ENCODE data around the gene FBXO22. TPM values are rescaled to one million over a fixed set of nuclear protein-coding genes. Genes with fewer than 3 reads are reported as not detected.
A peak's percentile ranks its signal among the peaks of the same experiment; 100 is the strongest.

The FBXO22 gene
- total RNA-seq, 1 donor from 2014 or later, result 13.0 TPM

DNA sequence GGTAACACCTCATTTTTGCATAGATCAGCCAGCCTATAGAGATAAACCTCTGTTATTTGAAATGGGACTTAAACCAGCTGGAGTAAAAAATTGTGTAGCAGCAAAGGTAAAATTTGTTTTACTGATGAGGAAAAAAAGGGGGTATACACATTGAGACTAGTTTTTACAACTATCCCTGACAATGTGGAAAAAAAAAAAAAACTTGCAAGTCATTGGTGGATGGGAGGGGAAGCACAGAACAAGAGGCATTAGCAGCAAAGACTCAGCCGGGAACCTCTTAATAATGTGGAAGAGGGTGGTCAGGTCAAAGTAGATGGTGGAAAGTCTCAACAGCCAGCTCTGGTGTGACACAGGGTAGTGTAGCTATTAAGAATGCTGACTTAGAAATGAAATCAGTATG lies 14.5 kb downstream of the FBXO22 start:
- no peak overlapping the region for H3K27ac ChIP-seq
- H3K9me3 ChIP-seq, result no peaks in the 10 kb centered on the region
- H3K27me3 ChIP-seq, result no peaks in the 10 kb centered on the region
- no peak for DNase-seq (ENCODE audit: extremely low spot score in 2 of 2)
- TF ChIP-seq POLR2AphosphoS5 (IDR thresholded peaks at IDR 0.05; ENCODE audit: insufficient read depth in 1 of 2, low read depth in 1 of 2), result no peak
- TF ChIP-seq, protein P1, sequence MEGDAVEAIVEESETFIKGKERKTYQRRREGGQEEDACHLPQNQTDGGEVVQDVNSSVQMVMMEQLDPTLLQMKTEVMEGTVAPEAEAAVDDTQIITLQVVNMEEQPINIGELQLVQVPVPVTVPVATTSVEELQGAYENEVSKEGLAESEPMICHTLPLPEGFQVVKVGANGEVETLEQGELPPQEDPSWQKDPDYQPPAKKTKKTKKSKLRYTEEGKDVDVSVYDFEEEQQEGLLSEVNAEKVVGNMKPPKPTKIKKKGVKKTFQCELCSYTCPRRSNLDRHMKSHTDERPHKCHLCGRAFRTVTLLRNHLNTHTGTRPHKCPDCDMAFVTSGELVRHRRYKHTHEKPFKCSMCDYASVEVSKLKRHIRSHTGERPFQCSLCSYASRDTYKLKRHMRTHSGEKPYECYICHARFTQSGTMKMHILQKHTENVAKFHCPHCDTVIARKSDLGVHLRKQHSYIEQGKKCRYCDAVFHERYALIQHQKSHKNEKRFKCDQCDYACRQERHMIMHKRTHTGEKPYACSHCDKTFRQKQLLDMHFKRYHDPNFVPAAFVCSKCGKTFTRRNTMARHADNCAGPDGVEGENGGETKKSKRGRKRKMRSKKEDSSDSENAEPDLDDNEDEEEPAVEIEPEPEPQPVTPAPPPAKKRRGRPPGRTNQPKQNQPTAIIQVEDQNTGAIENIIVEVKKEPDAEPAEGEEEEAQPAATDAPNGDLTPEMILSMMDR (IDR thresholded peaks at IDR 0.05), result no peak
- TF ChIP-seq POLR2A (IDR thresholded peaks at IDR 0.05), result no peak
- intact Hi-C loops (cut with DNase I), result no loop called here
- peaks cover 0 to 29% of the 10 kb centered on the region in 2 donors for H3K36me3 ChIP-seq
- no peak overlapping the region for H3K4me3 ChIP-seq
- H3K4me1 ChIP-seq, result peaks cover 10% of the 10 kb centered on the region

DNA sequence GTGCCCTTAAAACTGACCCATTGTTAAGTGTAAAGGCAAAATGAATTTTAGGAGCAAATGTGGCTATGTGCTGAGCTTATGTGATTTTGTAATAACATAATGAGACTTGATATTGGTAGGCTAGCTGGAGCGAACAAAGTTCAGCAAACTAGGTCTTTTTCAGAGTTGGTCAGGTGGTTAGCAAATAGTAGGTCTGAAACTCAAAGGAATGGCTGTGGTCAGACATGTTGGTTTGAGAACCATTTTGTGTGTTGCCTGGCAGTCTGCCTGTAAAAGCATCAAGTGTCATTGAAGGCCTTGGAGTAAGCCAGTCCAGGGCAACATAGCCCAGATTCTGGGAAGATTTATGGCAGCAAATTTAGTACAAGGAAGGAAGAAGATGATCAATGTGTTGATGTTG lies 16.4 kb downstream of the FBXO22 start:
- Histone ChIP-seq H3K27ac (no peak overlapping the region), H3K27me3 (no peaks in the 10 kb centered on the region), H3K36me3 (peaks cover 0 to 9% of the 10 kb centered on the region in 2 donors), H3K9me3 (no peaks in the 10 kb centered on the region), H3K4me3 (no peak overlapping the region), H3K4me1 (peaks cover 10% of the 10 kb centered on the region)
- no peak for DNase-seq (ENCODE audit: extremely low spot score in 2 of 2)
- TF ChIP-seq POLR2AphosphoS5 (IDR thresholded peaks at IDR 0.05; ENCODE audit: insufficient read depth in 1 of 2, low read depth in 1 of 2), result no peak
- TF ChIP-seq POLR2A (IDR thresholded peaks at IDR 0.05), result no peak
- TF ChIP-seq, protein P1 (IDR thresholded peaks at IDR 0.05), result no peak
- intact Hi-C loops (cut with DNase I), result no loop called here

DNA sequence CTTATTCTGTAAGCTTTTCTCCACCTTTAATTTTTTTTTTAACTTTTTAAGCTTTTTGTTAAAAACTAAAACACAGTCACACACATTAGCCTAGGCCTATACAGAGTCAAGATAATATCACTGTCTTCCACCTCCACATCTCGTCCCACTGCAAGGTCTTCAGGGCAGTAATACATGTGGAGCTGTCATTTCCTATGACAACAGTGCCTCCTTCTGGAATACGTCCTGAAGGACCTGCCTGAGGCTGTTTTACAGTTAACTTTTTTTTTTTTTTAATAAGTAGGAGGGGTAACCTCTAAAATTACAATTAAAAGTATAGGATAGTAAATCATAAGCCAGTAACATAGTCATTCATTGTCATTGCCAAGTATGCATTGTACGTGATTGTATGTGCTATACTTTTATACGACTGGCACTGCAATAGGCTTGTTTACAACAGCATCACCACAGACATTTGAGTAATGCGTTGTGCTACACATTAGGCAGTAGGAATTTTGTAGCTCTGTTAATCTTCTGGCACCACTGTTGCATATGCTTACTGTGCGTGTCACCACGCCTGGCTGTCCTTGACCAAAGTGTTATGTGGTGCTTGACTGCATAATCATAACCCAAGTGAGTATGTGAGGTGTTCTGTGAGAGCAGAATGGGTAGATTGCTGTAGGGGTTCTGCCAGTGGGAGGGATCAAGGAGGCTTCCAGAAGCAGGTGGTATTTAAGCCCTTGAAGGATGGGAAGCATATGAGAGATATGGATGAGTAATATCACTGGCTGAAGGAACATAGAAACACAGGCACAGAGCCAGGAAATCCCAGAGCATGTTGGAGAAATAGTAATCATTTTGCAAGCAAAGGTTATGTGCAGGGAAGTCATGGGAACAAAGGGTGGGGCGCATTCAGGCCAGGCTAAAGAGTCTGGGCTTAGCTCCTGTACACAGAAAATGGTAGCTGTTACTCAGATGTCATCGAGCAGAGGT lies 18.3 kb downstream of the FBXO22 start:
- peak in 1 of 2 donors; percentile 12 for TF ChIP-seq POLR2AphosphoS5 (IDR thresholded peaks at IDR 0.05; ENCODE audit: insufficient read depth in 1 of 2, low read depth in 1 of 2)
- TF ChIP-seq, protein P1 (IDR thresholded peaks at IDR 0.05), result no peak
- peaks cover 0 to 6% of the 10 kb centered on the region in 2 donors for H3K36me3 ChIP-seq
- no peaks in the 10 kb centered on the region for H3K9me3 ChIP-seq
- H3K27ac ChIP-seq, result no peak overlapping the region
- H3K4me3 ChIP-seq, result no peak overlapping the region
- H3K27me3 ChIP-seq, result no peaks in the 10 kb centered on the region
- peaks cover 10% of the 10 kb centered on the region for H3K4me1 ChIP-seq
- DNase-seq (ENCODE audit: extremely low spot score in 2 of 2), result no peak
- intact Hi-C loops (cut with DNase I), result no loop called here

DNA sequence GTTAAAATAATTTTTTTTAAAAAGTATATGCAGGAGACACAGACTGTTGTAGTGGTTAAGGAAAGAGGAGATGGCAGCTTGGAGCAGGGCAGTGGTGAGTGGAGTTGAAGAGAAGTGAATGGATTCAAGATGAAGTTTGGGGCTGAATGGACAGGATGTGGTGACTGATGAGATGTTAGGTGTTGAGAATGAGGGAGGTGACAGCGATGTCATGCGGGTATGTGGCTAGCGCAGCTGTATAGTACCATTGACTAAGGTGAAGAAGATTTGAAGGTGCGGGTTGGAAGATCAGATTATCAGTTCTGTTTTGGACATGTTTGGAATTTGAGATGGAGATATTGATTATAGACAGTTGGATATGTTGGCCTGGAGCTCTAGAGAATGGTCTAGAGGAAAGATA lies 20.1 kb downstream of the FBXO22 start:
- Histone ChIP-seq H3K4me3 (no peak overlapping the region), H3K36me3 (peaks cover 0 to under 1% of the 10 kb centered on the region in 2 donors), H3K27me3 (no peaks in the 10 kb centered on the region), H3K4me1 (peaks cover 10% of the 10 kb centered on the region), H3K27ac (no peak overlapping the region), H3K9me3 (no peaks in the 10 kb centered on the region)
- no peak for TF ChIP-seq POLR2AphosphoS5 (IDR thresholded peaks at IDR 0.05; ENCODE audit: insufficient read depth in 1 of 2, low read depth in 1 of 2)
- TF ChIP-seq POLR2A (IDR thresholded peaks at IDR 0.05), result no peak
- TF ChIP-seq, protein P1 (IDR thresholded peaks at IDR 0.05), result no peak
- no peak for DNase-seq (ENCODE audit: extremely low spot score in 2 of 2)
- intact Hi-C loops (cut with DNase I), result no loop called here

DNA sequence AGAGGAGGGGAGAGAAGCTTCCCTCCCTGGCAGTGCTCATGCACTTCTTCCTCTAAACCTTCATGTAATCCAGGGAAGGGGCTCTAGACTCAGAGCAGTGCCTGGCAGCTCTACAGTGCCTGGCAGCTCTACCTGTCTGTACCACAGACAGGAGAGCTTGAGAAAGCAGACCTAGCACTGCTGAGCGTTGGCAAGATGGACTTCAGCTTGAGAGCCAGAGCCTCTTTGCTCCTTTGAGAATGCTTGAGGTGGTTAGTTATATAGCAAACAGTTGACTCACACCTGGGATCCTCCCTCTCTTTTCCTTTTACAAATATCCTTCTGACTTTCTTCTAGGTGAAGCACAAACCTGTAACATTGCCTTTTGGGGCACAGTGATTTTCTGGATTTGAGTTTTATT lies 20.9 kb downstream of the FBXO22 start:
- Histone ChIP-seq H3K36me3 (no peaks in the 10 kb centered on the region), H3K27me3 (no peaks in the 10 kb centered on the region), H3K4me1 (peaks cover 10% of the 10 kb centered on the region), H3K27ac (no peak overlapping the region), H3K4me3 (no peak overlapping the region), H3K9me3 (no peaks in the 10 kb centered on the region)
- TF ChIP-seq, protein P1 (IDR thresholded peaks at IDR 0.05), result no peak
- TF ChIP-seq POLR2A (IDR thresholded peaks at IDR 0.05) (no peak), POLR2AphosphoS5 (IDR thresholded peaks at IDR 0.05; ENCODE audit: insufficient read depth in 1 of 2, low read depth in 1 of 2) (no peak)
- DNase-seq (ENCODE audit: extremely low spot score in 2 of 2), result no peak
- intact Hi-C loops (cut with DNase I), result no loop called here

Measured in vagina (tissue), 2 donors.